ENCODE data around the gene NPTX1.

DNA sequence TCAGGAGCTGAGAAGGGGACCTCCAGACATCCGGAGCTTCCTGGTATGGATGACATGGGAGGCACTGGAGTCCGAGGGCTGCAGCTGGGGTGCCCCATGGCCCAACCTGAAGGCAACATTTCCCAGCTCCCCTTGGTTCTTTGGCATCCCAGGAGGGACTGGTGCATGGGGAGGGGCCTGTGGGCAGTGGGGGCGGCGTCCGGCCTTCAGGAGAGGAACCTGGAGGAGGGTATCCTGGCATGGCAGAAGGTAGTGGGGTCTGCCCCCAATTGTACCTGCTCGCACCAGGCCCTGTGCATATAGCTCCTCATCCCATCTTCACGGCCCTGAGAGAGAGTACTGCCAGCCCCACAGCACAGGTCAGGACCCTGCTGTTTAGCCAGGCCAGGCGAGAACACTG is 11.9 kb downstream of the NPTX1 start:
- TF ChIP-seq, protein P1, sequence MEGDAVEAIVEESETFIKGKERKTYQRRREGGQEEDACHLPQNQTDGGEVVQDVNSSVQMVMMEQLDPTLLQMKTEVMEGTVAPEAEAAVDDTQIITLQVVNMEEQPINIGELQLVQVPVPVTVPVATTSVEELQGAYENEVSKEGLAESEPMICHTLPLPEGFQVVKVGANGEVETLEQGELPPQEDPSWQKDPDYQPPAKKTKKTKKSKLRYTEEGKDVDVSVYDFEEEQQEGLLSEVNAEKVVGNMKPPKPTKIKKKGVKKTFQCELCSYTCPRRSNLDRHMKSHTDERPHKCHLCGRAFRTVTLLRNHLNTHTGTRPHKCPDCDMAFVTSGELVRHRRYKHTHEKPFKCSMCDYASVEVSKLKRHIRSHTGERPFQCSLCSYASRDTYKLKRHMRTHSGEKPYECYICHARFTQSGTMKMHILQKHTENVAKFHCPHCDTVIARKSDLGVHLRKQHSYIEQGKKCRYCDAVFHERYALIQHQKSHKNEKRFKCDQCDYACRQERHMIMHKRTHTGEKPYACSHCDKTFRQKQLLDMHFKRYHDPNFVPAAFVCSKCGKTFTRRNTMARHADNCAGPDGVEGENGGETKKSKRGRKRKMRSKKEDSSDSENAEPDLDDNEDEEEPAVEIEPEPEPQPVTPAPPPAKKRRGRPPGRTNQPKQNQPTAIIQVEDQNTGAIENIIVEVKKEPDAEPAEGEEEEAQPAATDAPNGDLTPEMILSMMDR (IDR thresholded peaks at IDR 0.05; ENCODE audit: insufficient read depth, low read length, poor library complexity, severe bottlenecking): no peak
- TF ChIP-seq EZH2phosphoT487 (conservative IDR thresholded peaks at IDR 0.05; ENCODE audit: low read length): no peak
